Daoy (cell line): ENCODE data around the gene WDPCP. TPM values are rescaled to one million over a fixed set of nuclear protein-coding genes. Genes with fewer than 3 reads are reported as not detected.
"Not testable (repeated sequence)": the region's sequence is repeated elsewhere in the genome, so short reads cannot be mapped to it uniquely, and the experiment has no call there.

Experiments
- DNase-seq: peaks from one replicate; pipeline ENCODE4 v3.0.0-alpha.2; 2015; ENCODE audit warnings: low read depth
- total RNA-seq: library from RNA; depleted of rRNA; stranded (reverse); fragments of >200 nt; shearing (Covaris generic); gene quantifications from 2 replicates; pipeline ENCODE4 v1.2.3, GENCODE V29; 2014

Gene WDPCP
- total RNA-seq, 1 experiment from 2014 or later = 6.6 TPM

DNA sequence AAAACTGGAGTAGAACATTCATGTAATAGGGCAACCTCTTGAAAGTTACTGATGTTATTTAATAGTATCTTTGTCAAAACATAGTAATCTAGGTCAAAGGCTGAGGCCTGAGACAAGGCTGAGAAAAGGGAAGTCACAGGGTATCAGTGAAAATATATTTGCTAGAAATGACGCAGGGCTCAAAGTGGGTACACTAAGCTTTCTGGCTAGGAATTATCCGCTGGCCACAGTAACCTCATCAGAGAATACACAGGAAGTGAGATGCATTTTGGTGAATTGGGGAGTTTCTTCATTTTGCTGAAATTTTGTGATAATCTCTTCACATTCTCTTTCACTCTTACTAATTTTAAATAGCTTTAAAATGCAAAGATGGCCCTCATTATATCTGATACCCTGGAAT lies 330.8 kb downstream of the WDPCP start:
- no peak for DNase-seq

GRCh38 chr2:63249161-63249560 lies 339.1 kb downstream of the WDPCP start:
- DNase-seq = no peak

DNA sequence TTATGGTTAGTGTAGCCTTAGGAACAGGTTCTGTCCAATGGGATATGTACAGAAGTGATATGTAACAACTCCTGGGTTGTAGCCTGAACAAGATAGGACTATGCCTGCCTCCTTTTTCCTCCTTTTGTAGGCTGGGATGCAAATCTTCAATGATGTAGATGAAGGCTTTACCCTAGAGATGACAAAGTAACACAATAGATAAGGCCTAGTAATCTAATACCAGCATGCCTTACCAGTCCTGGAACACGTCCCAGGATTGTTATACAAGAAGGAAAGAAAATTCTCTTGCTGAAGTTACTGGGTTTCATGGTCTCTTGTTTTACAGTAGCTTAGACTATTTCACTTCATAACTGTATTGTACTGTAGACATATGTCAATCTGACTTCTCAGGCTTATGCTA lies 345.5 kb downstream of the WDPCP start:
- no peak for DNase-seq

- DNase-seq = no peak
Measured at GRCh38 chr2:63225964-63226686, 362.2 kb downstream of the WDPCP start.

DNA sequence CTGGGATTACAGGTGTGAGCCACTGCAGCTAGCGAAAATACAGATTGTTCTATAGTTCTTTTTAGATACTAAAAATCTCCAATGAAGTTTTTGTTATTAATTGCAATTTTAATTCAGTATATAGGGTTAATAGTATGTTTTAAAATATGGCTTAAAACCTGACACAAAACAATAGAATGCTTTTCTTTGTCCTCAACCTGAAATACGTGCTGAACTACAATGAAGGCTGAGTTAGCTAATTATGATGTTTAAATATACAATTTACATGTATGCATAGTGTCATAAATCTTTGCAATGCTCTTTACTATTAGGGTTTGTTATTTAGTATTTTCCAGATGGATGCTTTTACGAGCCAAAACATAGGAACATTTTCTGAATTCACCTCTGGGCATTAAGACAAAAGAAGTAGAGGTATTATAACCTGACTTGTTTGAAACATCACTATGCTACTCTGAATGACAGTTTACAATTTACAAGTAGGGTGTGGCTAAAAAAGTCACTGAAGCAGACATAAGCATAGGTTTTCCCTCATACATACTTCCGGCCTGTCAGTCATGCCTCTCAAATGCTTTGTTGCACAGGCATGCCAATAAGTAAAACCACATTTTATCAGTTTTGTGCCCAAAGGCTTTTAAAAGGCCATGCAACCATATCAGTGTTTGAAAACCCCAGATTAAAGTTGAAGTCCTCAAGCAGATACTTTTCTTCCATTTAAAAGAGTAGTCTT lies 369.3 kb downstream of the WDPCP start:
- peak; percentile 7 for DNase-seq

DNA sequence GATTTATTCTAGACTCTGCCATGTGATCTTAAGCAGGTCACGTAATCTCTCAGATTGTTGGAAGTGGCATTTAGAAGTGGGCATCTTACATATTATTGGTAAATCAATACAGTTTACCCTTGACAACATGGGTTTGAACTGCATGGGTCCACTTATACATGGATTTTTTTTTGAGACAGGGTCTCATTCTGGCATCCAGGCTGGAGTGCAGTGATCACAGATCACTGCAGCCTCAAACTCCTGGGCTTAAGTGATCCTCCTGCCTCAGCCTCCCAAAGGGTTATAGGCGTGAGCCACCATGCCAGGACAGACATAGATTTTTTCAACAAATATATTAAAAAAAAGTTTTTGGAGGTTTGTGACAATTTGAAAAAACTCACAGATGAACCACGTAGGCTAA lies 393.0 kb downstream of the WDPCP start:
- DNase-seq = no peak

DNA sequence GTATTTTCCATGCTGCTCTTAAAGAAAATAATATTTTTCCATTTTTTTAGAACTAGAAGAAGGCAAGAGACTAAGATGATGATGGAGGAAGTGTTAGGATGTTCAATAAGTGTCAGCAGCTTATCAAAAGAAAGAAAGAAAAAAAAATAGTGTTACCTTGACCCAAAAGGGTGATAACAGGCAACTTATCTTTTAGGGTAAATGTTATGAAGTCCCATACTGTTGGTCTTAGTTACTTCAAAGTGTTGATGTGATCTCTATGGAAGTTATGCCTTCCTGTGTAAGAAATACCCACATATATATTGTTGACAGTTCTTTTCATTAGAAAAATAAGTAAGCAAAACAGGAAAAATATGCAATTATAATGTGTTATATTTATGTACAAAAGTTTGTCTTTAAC lies 394.1 kb downstream of the WDPCP start:
- DNase-seq = no peak

- no peak for DNase-seq
Measured at GRCh38 chr2:63192889-63193774, 395.1 kb downstream of the WDPCP start.

DNA sequence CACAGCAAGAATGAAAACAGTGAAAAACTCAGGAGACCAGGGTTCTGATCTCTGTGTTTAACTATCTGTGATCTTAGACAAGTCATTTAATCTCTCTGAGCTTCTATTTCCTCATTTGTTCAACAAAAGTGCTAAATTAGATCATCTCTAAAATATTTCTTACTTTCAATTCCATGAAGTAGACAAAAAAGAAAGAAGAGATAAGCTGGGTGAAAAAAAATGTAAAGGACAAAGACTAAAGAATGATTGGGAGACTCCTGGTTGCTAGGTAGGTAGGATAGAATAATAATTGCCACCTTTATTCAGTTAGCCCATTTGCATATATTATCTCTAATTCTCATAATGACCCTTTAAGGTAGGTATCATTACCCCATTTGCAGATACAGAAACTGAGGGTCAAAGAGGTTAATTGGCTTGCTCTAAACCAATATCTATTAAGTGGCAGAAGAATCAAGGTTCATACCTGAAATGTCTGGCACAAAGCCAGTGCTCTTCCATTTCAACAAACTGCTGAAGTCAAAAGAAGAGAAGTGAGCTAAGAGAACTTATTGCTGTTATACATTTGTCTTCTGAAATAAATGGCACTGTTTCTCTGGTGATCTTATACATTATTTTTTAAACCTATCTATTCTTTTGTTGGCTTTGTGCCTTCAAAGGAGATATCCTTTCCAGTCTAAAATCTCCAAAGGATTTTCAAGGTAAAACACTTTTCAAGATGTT lies 395.9 kb downstream of the WDPCP start:
- DNase-seq = no peak

GRCh38 chr2:63189026-63189425 lies 399.3 kb downstream of the WDPCP start:
- peak; percentile 53 for DNase-seq

- DNase-seq = no peak
Measured at GRCh38 chr2:63186331-63186730, 401.9 kb downstream of the WDPCP start.

DNA sequence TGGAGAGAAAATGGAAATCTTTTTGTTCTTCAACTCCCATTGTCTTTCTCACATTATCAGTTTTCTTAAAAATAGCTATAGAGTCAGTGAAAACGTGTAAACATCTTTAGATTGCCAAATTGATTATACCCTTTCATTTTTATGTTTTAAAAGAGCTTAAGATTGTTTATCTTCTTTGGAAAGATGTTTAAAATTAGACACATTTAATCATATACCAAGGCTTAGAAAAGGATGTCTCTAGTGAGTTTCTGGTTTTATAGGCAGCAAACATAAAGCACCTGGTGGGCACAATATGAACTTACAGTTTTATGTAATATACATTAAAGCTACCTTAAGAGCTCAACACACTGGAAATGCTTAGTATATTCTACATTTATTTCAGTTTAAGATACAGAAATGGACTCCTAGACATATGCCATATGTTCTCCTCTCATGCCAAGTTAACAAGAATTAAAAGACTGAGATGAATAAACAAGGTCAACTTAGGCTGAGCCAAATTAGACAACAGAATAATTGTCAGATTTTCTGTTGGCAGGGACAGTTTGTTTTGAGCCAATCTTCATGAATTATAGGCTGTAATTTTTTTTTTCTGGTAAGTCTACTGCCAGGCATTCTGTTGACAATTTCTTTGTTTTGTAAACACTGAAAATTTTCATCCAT lies 425.0 kb downstream of the WDPCP start:
- no peak for DNase-seq

- DNase-seq = no peak
Measured at GRCh38 chr2:63159262-63159661, 429.0 kb downstream of the WDPCP start.

DNA sequence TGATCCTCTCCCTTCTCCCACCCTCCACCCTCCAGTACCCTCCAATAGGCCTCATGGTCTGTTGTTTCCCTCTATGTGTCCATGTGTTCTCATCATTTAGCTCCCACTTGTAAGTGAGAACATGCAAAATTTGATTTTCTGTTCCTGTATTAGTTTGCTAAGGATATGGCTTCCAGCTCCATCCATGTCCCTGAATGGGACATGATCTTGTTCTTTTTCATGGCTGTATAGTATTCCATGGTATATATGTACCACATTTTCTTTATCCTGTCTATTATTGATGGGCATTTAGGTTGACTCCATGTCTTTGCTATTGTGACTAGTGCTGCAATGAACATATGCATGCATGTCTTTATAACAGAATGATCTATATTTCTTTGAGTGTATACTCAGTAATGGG lies 451.6 kb downstream of the WDPCP start:
- not testable (repeated sequence) for DNase-seq

- no peak for DNase-seq
Measured at GRCh38 chr2:63132020-63132419, 456.3 kb downstream of the WDPCP start.

GRCh38 chr2:63131196-63131595 lies 457.1 kb downstream of the WDPCP start:
- no peak for DNase-seq

- no peak for DNase-seq
Measured at GRCh38 chr2:63127594-63127993, 460.7 kb downstream of the WDPCP start.

- no peak for DNase-seq
Measured at GRCh38 chr2:63124850-63125249, 463.4 kb downstream of the WDPCP start.

DNA sequence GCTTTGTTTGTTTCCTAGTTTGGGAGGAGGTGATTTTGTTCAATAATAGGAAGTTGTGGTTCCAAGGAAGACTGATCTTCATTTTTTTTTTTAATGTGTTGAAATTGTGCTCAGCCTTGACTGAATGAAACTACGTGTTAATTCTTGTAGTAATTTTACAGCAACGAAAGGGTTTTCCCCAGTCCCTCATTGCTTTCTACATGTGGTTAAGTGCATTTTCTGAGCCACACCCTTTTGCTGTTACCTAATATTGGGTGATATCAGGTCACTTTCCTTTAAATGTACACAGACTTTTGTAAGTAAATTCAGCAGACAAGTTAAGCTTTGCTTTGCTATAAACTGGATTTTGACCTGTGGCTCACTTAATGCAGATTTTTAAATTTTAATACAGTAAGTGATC lies 464.1 kb downstream of the WDPCP start:
- no peak for DNase-seq

DNA sequence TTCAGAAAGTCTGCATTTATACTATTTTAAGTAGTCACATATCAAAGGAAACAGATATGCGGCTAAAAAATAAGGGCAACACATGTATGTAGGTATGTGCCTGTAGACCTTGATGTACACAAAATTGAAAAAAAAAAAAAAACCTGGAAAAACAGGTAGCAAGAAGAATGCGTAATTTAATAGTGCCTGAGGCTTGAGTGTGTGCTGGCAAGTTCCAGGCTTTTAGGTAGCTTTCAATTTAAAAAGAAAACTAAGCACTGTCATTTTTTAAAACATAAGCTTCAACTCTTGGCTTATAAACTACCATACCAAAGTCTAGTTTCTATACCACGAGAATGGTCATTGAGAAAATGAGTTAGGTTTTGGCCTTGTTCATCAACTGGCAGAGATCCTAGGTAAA lies 465.4 kb downstream of the WDPCP start:
- DNase-seq = no peak
